HG03354 (cell line): ENCODE measurements around the gene MEAK7.
"Not testable (repeated sequence)": the region's sequence is repeated elsewhere in the genome, so short reads cannot be mapped to it uniquely, and the experiment has no call there.

ENCODE experiments used
- ATAC-seq: cut with Tn5 transposase; IDR thresholded peaks from one replicate; pipeline ENCODE4 v1.9.1; 2021; ENCODE audit warnings: mild to moderate bottlenecking; ENCODE audit not compliant: unreplicated experiment, poor library complexity, severe bottlenecking

The MEAK7 gene

DNA sequence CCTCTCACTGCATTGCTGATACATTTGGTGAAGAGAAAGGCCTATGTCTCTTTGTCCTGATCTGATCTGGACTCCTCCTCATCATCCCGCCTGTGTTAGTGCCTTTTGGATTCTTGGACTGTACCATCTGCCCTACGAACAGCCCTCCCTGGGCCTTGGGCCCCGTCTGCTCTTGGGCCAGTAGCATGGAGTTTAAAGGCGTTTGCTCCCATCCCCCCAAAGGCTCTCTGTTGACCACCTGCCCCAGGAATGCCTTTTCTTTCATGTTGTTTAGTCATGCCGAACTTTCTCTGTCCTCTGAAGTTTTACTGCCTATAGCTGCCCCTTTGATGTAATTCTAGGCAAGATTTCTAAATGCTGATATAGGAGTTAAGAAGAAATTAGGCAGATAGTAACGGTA is 30.9 kb upstream of the MEAK7 start:
- no peak for ATAC-seq

DNA sequence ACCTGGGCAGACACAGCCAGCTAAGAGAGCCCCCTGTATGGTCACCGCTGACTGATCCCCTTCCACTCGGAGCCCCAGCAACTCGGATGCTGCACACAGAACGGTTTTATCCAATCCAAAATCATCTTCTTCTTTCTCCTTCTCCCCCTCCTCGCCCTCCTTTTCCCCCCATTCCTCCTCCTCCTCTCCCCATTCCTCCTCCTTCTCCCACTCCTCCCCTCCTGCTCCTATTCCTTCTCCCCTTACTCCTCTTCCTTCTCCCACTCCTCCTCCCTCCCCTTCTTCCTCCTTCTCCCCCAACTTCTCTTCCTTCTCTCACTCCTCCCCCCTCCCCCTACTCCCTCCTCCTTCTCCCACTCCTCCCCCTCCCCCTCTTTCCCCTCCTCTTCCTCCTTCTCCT is 30.4 kb upstream of the MEAK7 start:
- ATAC-seq = no peak

DNA sequence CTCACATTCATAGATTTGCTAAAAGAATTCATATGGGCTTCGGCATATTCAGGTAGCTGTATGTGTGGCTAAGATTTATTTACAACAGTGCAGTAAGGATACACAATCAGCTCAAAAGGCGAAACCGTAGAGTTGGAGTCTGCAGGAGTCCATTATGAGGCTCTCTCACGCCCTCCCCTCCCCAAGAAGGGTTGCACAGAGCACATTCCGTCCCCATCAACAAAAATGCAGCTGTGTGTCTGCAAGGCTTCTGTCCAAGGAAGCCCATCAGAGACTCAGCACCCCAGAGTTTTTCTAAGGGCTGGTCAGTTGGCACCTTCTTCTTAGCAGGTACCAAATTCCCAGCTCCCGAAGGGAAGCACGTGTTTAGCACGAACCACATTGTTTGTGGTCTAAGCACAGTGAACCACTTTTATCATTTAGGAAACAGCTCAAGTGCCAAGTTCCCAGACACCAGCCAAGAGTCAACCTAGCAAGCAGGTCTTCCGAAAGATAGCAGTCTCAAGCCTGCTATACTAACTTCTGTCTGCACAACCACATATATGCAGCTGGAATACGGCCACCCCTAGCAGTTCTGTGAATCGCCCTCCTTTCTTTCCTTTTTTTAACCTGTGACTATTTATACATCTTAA is 28.5 kb upstream of the MEAK7 start:
- no peak for ATAC-seq

DNA sequence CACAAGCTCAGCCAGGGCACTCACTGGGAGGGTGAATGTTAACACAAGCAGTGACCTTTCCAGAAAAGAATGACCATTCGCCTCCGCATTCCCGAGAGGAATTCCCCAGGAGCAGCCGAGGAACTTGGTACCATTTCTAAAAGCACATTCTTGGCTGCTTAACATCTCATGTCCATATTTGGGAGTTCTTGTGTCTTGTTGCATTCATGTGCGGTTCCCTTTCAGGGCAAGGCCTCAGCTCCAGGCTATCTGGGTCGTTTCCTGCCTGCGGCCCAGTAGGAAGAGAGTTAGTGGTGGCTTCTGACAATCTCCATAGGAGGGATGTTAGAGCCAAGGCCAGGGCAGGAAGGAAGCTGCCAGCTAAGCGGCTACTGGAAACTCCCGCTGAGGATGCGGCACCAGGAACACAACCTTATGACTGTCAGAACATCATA is 27.8 kb upstream of the MEAK7 start:
- no peak for ATAC-seq

DNA sequence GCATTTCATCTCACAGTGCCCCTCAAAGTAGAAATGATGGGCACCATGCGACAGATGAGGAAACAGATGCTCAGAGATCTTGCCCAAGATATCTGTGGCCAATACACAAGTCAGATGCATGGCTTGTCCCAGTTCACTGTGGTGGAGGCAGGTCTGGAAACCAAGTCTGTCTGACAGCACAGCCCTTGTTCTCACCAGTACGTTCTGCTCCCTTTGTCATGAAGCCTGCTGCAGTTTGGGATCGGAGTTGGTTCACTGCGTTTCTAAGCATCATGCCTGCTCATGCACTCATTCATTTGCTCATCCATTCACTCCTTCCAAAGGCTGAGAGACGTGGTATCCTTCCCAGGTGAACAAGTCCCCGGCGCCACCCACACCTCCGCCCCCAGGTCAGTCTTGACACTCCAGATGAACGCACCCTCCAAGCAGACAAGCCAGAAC is 27.2 kb upstream of the MEAK7 start:
- no peak for ATAC-seq

DNA sequence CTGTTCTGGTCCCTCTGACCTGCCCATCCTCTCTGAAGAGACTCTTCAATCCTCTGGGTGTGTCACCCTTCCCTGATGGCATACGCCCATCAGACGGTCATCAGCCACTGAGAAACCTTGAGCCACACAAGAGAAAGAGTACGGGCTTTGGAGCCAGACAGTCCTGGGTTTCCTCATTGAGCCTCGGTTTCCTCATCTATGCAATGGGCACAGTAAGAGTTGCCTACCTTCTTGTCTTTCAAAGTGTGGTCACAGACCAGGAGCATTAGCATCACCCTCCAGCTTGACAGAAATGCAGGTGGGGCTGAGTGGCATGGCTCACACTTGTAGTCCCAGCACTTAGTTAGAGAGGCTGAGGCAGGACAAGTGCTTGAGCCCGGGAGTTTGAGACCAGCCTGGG is 26.1 kb upstream of the MEAK7 start:
- no peak for ATAC-seq

DNA sequence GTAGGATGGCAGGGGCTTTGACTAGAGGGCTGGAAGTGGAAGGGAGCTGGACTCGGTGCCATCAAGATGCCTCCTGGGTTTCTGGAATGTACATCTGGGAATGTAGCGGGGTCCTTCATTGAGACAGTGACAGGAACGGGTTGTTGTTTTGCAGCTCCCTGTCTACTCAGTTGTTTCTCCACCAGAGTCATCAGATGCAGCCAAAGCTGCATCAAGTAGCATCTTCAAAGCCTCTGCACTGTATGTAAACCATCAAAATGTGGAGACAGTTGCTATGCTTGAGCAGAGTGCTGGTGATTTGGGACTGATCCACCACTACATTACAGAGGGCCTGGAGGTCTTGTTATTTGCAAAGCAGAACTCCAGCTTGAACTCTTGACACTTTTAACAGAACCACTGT is 25.1 kb upstream of the MEAK7 start:
- ATAC-seq = no peak

DNA sequence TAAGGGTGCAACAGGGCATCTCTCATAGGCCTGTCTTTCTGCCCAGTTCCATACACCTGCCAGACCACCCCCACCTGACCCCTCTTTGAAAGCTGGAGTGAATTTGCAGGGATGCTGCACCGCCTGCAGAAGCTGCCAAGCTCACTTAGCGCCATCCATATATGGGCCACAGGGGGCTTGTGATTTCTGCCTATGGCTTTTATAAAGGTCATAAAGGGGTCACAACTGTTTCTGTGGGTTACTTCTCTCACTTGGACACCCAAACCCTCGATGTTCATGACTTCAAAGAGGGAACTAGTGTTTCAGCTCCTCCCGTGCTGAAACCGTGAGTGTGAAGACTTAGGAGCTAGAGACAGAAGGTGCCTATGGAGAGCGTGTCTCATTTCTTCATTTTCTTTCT is 23.9 kb upstream of the MEAK7 start:
- no peak for ATAC-seq

DNA sequence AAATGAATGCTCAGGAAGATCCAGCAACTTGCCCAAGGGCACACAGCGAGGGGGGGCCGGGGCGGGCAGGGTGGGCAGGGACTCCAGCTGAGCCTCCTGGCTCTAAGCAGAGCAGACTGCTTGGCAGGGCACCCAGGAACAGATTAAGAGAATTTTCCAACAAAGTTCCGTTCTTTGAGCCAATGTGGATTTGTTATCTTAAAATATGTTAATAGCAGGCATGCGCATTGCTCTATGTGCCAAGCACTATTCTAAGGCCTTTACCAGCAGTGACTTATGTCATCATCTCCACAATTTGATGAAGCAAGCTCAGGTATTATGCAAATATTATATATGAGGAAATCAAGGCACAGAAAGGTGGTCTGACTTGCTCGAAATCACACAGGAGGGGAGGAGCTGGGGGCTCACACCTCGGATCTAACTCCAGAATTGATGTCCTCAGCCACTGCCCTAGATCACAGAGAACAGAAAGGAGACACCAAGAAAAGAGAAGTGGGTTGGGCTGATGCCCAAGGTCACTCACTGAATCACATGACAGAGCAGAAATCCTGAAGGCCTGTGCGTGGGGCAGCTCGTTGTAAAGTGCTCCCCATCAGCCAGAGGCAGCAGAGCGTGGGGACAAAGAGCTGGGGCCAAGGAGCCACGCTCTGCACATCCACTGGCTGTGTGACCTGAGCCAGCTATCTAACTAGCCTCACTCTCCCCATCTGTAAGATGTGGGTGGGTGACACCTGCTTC is 23.2 kb upstream of the MEAK7 start:
- ATAC-seq = no peak

DNA sequence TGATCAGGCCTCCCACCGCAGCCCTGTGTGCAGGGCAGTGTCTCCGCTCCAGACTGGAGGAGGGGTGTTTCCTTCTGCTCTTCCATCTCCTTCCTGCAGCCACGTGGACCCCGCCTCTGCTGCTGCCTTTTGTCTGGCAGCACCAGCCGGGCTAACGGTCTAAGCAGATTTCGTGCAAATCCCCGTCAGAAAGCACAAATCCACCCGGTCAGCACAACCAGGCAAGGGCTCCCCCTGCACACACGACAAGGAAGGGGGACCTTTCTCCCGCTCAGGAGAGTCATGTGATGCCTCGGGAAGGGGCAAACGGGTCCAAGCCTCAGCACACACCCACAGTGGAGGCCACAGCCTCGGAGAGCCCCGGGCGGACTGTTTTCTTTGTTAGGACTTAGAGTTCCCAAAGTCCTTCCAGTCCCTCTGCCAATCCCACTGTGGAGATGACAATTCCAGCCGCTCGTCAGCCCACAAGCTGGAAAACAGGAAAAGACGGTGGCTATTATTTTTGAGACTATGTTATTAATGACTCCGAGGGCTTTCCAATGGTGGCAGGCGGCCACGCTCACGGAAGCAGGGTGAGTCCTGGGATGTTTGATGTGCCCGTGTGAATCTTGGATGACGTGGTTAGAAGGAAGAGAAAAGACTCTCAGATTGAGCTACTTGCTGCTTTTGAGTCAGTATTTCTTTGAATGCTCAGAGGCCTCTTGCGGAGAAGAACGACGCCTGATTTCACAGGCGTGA is 22.5 kb upstream of the MEAK7 start:
- no peak for ATAC-seq

DNA sequence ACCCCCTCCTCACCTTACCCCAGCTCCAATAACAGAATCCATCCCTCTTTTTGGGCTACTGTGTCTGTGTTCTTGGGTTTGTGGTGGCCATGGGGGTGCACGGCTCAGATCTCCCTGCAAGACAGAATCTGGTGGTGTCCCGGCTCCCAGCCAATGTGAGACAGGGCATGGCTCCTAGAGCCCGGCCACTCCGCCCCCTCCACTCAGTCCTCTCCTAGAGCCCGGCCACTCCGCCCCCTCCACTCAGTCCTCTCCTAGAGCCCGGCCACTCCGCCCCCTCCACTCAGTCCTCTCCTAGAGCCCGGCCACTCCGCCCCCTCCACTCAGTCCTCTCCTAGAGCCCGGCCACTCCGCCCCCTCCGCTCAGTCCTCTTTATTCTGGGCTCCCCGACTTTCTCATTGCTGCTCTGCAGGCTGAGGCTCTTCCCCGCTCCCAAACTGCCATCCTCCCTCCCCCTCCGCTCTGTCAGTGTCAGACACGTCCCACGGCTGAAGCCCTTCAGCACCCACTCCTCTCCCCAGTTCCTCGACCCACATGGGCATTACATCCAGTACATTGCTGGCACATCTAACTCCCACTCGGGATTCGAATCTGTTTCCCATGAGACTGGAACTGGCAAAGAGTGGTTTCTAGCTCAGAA is 20.6 kb upstream of the MEAK7 start:
- not testable (repeated sequence) for ATAC-seq

DNA sequence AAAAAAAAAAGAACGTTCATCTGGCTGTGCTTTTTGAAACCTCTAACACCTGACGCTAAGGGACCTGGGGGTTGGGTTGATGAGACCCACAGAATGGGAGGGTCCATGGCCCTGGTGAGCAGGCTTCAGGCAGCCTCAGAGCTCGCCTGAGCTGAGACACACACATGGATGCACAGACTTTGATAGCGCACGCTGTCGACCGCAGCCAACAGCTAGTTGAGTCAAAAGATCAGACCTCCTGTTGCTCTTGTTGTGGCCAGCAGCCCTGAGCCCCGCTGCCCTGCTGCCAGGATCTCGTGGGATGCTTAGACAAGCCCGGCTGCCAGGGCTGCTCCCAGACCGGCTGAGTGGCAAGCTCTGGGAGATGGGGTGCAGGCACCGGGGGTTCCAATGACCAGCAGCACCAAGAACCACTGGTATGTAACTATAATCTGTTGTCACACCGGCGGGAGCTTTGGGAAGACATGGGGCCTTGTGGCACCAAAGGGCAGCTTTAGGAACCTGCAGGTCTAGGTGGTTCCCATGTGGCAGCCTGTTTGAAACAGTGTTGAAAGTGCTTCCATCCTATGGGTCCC is 20.0 kb upstream of the MEAK7 start:
- no peak for ATAC-seq

DNA sequence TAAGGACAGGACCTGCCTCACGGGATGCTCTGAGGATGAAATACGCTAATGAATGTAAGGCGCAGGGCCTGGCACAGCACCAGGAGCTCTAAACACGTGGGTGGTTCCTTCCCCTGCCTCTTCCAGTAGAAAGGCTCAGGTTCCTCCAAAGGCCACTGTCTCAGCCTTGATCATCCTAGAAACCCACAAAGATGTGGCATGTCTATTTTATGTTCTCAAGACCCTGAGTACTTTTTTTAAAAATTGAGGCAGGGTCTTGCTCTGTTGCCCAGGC is 17.0 kb upstream of the MEAK7 start:
- ATAC-seq = no peak

DNA sequence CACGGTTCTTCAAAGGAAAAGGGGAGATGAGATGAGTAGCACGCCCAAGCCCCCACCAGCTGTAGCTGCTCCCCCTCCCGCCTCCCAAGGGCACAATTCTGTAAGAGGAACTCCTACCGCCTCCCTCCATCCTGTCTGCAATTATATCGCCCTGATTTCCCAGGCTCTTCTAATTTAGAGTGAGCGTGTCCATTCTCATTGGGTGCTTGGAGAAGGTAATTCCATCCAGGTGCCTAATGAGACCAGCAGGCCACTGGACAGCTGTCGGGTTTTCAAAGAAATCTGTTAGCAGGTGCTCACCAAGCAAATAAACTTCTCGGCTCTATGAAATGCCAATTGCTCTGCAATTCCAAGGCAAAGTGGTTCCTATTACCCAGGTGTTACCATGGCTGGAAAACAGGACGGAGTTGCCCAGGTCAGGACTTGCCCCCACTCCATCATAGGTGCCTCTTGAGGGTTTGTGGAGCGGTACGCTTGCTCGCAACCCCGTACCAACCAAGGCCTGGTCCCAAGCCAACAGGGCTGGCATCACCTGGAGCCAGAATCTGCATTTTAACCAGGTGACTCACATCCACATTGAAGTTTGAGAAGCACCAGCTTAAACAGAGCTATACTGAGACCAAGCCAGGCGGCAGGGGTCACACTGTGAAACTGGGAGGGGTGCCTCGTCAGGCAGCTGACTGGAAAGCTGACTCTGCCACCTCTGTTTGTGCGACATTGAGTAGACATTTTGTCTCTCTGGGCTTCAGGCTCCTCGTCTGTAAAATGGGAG is 16.5 kb upstream of the MEAK7 start:
- no peak for ATAC-seq

DNA sequence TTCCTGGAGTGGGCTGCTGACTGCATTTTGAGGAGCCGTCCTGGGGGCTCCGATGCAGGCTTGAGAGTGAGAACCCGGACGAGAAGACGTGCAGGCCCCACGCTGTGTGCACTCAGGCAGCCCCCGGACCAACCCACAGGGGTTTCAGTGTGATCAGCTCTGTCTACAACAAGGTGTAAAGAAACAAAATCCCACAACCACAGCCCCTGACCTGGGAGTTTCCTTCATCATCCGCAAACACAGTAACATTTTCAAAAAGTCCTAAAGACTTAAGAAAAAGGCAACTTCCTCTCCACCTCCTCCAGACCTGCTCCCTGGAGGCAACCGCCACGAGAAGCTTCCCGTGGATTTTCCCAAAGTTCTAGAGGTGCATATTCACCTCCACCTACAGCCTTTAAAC is 15.4 kb upstream of the MEAK7 start:
- no peak for ATAC-seq

DNA sequence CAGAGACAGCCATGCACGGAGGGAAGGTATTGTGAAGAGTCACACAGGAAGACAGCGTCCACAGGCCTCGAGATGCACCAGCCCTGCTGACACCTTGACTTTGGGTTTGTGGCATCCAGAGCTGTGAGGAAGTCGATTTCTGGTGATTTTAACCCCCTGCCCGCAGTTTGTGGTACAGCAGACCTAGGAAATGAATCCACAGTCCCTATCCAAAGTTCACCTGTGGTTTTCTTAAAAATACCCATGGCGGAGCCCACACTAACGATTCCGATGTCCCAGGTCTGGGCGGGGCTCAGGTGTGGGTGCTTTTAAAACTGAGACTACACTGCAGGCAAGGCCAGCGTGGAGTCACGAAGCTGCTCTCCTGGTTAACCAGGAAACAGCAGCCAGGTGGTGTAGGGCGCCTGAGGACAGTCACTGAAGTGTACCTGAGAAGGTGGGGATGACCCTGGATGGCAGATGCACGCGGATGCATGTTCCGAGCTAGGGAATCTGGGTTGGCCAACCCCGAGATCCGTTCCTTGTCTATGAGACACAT is 14.4 kb upstream of the MEAK7 start:
- ATAC-seq = no peak

DNA sequence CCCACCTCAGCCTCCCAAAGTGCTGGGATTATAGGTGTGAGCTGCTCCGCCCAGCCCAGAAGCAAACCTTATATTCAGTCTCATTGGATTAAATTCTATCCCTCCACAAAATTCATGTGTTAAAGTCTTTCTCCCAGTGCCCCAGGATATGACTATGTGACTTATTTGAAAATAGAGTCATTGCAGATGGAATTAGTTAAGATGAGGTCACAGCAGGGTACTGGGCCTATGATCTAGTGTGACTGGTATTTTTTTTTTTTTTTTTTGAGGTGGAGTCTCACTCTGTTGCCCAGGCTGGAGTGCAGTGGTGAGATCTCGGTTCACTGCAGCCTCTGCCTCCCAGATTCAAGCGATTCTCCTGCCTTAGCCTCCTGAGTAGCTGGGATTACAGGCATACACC is 13.8 kb upstream of the MEAK7 start:
- not testable (repeated sequence) for ATAC-seq

DNA sequence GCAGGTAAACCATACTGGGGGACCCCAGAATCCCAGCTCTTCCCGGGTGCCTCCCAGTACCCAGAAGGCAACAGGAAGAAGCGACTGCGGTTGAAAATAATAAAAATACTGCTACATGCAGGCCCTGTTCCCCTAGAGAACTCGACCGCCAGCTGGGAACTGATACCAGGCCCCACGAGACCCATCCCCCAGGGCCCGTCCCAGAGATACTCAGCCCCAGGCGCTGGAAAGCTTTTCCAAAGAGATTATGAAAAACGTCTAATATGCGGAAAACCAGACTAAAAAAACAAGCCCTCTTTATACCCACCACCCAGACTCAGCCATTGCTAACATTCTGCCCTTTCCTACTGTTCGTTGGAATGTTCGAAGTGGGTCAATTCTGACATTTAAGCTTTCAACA is 12.9 kb upstream of the MEAK7 start:
- no peak for ATAC-seq
